ENCODE measurements around the gene CPT1C.

- no peak for TF ChIP-seq CTCF (IDR thresholded peaks at IDR 0.05; ENCODE audit: extremely low read depth in 1 of 2, insufficient read depth in 1 of 2, low read depth in 1 of 2, low read length in 2 of 2)
- TF ChIP-seq POLR2A (IDR thresholded peaks at IDR 0.05; ENCODE audit: low read depth, low read length) = no peak
- TF ChIP-seq JUN (IDR thresholded peaks at IDR 0.05; ENCODE audit: borderline replicate concordance, insufficient read depth, insufficient read length, low read depth) = no peak
- TF ChIP-seq POLR2AphosphoS5 (IDR thresholded peaks at IDR 0.05; ENCODE audit: insufficient read depth, low read depth, low read length) = no peak
- no peak for TF ChIP-seq MAX (IDR thresholded peaks at IDR 0.05; ENCODE audit: insufficient read depth, insufficient read length)
- TF ChIP-seq MYC (IDR thresholded peaks at IDR 0.05; ENCODE audit: low read depth, low read length) = no peak
- no peak for TF ChIP-seq EZH2 (IDR thresholded peaks at IDR 0.05; ENCODE audit: borderline replicate concordance, low read depth, low read length, severe bottlenecking)
These were observed 44.3 kb upstream of the CPT1C start for GRCh38 chr19:49646586-49646985.
